ENCODE measurements around the gene INPP5E.

The INPP5E gene

DNA sequence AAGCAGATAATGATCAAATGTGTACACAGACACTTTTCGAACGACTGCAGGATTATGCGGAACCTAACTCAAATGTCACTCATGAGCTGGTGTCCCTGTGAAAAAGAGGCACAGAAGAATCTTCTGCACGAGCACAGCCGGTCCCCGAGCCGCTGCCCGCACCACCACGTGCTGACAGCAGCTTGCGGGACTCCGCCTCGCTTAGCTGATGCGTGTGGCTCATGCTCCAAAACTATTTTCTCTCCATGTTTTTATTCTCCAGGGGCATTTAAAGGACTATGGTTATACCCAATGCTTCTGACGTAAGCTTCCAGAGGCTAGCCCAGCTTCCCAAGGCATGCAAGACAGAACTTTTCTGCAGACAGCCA, 33.7 kb upstream of the INPP5E start:
- DNase-seq: no peak

GRCh38 chr9:136472640-136473353, 33.2 kb upstream of the INPP5E start:
- DNase-seq: no peak

DNA sequence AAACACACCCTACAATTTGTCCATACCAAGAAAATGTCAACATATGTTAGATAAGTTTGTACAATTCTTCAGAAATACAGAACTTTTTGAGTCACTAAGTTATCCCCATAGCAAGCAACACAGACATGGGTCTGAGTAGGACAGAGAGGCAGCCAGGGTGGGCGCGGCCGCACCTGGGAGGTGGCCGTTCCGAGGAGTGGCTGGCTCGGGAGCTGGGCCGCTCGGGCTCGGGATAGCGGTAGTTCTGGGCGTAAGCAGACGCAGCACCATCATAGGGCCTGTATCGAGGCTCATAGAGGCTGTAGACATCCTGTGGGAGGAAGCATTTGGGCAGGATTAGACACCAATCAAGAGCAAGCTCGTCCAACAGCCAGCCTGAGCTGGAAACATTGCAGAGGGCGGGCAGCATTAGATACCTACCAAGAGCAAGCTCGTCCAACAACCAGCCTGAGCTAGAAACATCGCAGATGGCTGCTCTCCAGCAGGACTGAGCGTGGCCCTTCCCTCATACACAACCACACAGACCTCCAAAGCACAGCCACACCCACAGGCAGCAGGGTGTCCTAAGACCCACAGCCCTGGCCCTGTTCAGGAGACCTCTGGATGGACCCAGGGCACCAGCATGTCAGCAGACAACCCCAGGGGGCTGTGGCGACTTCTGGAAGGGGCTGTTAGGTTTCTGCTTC, 32.3 kb upstream of the INPP5E start:
- no peak for DNase-seq

GRCh38 chr9:136470792-136471469, 31.3 kb upstream of the INPP5E start:
- DNase-seq: no peak

GRCh38 chr9:136470356-136470755, 30.7 kb upstream of the INPP5E start:
- DNase-seq: no peak

DNA sequence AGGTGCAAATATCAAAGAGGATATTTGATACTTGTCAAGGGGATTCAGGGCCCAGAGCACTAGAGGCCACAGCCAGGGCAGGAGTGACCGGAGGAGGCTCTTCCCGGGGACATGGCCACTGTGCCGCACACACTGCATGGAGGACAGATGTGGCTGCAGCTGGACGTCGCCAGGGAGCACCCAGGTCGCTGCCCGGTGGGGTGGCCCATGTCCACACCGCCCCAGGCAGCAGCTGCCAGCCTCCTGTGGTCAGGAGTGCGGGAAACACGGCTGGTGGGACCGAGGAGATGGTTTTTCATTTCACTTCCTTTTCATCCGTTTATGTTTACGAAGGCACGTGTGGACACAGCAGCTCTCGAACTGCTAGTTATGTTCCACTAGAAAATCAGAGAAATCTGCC, 28.1 kb upstream of the INPP5E start:
- no peak for DNase-seq

GRCh38 chr9:136466155-136466541, 26.5 kb upstream of the INPP5E start:
- DNase-seq: no peak

DNA sequence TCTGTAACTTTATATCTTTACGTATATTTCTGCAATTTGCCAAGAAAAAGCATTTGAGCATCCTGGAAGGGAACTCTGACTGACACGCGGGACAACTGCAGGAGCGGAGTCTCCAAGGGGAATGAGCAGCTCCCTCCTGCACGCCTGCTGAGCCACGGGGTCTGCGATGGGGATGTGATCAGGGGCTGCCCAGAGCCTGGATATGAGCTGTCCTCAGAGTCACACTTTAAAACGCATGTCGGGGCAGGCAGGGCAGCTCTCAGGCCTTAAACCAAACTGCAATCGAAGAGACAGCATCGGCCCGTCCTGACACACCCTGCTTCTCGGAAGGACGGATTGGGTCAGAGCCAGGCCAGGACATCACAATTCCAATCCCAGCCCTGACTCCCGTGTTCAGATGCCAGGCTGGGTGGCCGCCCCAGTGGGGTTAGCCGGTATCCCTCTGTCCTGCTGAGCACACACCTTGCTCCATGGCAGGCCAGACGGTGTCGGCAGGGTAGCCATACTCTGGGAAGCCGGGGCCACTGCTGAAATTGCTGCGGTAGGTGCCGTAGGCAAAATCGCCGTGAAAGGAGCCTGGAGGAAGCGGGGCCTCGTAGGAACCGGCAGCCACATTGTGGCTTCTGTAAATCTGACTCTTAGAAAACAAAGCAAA, 26.0 kb upstream of the INPP5E start:
- no peak for DNase-seq

DNA sequence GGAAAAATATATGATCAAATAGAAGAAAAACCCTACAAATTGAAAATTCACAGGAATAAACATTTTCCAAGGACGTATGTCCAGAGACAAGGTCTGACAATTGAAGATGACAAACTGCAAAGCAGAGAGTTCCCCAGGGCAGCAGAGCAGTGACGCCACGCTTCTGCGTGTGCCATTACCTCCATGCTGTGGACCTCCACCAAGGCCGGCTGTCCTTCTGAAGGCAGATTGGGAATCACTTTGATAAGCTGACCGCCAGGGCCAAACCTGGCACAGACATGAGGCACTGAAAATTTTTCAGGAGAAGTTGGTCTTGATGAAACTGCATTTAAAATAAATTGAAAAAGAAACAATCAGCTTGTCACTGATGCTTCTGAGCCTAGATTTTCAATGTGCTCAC, 24.6 kb upstream of the INPP5E start:
- DNase-seq: no peak

- no peak for DNase-seq
Measured at GRCh38 chr9:136463578-136463977, 23.9 kb upstream of the INPP5E start.

DNA sequence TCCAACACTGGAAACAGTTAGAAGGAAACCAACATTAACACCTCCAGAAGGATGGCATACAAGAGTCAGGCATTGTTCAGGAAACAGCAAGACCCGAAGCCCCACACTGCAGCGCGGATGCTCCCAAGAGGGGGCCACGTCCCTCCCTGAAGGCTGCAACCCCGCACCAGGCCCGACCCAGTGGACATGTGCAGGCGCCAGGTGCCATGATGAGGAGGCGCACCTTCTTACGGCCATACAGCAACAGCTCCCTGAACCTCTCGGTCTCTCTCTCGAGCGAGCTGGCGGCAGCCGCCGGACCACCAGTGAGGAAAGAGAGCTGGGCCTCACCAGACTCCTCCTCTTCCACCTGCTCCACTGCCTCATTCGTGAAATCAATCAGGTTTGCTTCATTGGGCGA, 23.0 kb upstream of the INPP5E start:
- no peak for DNase-seq

DNA sequence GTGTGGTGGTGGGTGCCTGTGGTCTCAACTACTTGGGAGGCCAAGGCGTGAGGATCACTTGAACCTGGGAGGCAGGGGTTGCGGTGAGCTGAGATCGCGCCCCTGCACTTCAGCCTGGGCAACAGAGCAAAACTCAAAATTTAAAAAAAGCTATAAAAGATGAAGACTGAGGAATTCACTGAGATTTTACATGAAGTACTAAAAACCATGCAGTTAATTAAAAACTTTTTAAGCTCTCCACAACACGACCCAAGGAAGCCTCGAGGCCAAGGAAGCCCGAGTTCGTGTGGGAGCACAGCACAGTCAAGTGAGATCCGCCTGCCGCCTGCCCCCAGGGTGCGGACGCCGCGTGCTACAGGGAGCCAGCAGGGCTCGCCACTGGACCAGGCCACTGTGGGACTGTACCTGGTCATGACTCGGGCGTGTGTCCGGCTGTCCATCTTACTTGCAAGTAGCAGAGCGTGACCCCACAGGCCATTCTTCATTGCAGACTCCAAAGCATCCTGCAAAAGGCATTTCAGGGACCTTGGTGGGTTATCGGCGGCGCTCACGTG, 21.2 kb upstream of the INPP5E start:
- no peak for DNase-seq

DNA sequence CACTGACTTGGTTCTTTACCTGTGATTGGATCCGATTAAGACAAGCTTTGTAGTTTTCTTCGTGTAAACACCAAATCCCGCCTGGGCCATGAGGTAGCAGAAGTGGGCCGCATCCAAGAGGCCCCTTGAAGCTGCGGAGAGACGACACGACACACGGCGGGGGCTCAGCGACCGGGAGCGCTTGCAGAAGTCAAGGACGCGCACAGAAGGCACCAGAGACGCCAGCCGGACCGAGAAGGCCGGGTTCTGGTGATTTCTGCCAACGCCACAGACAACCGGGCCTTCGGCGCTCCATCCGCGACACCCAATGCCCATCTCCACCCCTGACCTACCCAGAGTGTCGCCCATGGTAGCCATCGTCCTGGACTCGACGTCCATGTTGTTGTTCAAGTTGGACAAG, 19.8 kb upstream of the INPP5E start:
- DNase-seq: no peak

DNA sequence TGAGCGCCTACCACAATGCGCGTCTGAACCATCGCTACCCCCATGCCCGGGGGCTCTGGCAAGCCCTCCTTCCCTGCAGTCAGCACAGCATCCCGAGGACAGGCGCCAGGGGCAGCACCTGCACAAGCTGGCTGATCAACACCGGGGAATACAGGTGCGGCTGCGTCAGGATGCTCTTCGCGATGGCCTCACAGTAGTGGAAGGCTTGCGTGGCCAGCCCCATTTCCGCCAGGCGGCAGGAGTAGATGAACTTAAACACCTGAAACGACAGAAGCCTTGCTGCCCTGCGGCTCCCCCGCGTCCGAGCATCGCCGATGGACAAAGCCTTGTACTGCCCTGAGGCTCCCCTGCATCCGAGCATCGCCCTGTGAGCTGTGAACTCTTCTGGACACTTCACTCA, 17.7 kb upstream of the INPP5E start:
- no peak for DNase-seq

GRCh38 chr9:136456258-136456657, 16.6 kb upstream of the INPP5E start:
- no peak for DNase-seq

DNA sequence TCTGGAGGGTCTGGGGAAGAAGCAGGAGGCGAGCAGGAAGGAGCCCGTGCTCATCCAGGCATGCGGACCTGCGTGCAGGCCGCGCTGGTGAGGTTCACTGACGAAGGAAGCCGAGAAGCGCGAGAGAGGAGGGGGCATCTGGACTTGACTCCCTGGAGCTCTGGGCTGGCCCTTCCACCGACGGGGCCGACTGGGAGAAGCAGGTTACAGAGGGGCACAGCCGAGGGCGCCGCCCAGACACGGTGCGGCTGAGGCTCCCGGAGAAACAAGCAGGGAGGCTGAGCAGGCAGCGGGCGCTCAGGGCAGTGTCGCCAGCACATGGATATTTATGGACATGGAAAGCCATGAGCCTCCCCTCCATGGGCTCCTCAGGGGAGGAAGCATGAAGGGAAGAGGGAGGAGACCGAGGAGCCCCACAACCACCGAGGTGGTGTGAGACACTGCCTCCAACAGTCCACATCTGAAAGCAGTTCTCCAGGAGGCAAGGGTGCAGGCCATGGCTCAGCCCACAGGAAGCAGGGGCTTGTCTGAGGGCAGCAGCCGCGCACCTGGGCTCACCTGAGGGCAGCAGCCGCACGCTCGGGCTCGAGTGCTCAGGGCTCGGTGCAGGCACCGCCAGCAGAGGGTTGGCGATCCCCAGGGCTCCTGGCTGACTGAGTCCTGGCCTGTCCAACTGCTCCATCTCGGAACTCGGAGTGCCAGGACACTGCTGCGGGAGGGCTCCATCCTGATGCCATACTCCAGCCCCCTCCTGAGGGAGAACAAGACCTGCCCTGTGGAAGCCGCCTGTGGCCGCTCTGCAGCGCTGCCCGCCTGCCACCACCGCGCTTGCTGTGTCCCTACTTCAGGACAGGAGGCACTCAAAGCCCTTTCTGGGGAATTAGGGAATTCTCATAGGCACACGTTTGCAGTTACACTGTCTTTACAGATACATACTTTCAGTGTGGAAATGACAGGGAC, 15.7 kb upstream of the INPP5E start:
- no peak for DNase-seq

- DNase-seq: no peak
Measured at GRCh38 chr9:136454026-136454796, 14.6 kb upstream of the INPP5E start.

DNA sequence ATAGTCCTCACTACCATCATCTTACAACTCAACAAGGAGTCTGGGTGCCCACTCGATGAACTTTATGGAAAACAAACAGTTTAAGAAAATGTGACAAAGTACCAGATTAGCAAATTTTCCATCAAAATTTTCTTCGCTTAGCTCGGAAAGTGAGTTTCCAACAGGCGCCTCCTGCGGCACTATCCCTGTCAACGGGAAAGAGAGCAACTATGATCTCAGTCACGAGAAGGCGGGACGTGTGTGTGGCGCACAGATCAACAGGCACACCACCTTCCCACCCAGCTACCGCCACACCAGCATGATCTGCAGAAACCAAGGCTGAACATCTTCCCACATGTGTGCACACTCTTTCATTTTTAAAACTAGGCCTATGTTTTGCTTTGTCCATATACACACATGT, 13.7 kb upstream of the INPP5E start:
- DNase-seq: no peak

GRCh38 chr9:136451221-136451877, 11.7 kb upstream of the INPP5E start:
- DNase-seq: no peak

- no peak for DNase-seq
Measured at GRCh38 chr9:136448655-136449054, 9.0 kb upstream of the INPP5E start.
